Stimulated activated CD4-positive, alpha-beta T cell treated with anti-CD3 and anti-CD28 coated beads, Interleukin-1b, Interleukin-23, amount 100 ng/mL, for 4 hours (primary cell): ENCODE measurements around the gene L3MBTL4.

Experiments
- DNase-seq, 2 donors: peaks; one replicate each; pipeline ENCODE4 v3.0.0-alpha.2; 2020; ENCODE audit warnings: low read depth in 2 of 2

Gene L3MBTL4

GRCh38 chr18:6044319-6044718, 370.4 kb downstream of the L3MBTL4 start:
- no peak for DNase-seq

- DNase-seq: no peak
Observed at GRCh38 chr18:6039055-6039454, 375.7 kb downstream of the L3MBTL4 start.

- no peak for DNase-seq
Observed at GRCh38 chr18:6031442-6031841, 383.3 kb downstream of the L3MBTL4 start.

DNA sequence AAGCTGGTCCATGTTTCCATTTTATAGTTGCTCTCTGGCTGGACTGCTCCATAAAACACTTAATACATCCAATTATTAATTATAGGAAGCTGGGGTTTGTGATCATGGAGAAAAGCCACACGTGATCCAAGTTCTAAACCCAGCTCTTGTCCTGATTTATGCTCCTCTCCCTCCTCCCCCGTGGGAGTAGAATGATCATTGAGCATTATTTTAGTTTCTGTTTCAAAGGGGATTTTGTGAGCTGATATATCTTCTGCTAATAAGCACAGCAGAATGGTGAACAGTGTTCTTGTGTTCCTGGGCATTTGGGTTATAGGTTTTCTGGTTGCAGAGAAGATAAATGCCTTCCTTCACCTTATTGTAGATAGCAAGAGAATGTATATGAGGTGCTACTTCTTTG, 383.7 kb downstream of the L3MBTL4 start:
- no peak for DNase-seq

GRCh38 chr18:6024745-6025248, 389.9 kb downstream of the L3MBTL4 start:
- no peak for DNase-seq

GRCh38 chr18:6023551-6023950, 391.2 kb downstream of the L3MBTL4 start:
- no peak for DNase-seq

GRCh38 chr18:6022845-6023244, 391.9 kb downstream of the L3MBTL4 start:
- no peak for DNase-seq

GRCh38 chr18:6022074-6022444, 392.7 kb downstream of the L3MBTL4 start:
- DNase-seq: no peak

DNA sequence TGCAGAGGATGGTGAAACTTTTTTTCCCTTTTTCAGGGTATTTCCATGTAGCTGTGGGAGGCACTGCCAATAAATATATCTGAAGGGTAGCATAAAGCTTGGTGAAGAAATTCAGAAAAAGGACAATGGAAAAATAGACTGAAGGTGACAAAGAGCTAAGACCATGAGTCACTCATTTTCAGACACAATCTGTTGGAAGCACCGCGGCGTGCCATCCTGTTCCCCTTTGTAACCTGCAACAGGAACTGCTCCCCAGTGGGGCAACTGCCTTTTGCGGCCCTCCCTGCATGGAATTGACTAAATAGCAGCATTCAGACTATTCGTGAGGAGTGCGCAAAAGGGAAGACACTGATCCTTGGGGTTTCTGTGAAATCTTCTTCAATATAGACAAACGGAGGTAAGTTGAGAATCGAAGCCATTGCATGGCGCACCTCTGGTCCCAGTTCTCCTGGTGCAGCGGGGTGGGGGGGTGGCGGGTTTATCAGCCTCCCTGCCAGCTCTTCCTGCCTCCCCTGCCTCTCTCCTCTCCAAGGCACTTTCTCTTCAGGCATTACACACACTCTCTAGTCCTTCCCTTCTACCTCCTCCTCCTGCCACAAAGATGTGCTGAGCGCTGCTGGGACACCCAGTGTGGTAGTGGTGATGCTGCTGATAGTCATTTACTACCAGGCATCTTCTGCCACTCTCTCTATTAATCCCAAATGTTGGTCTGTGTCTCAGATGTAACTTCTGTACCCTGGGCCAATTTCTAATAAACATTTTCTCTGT, 393.2 kb downstream of the L3MBTL4 start:
- DNase-seq: no peak

- DNase-seq: no peak
Observed at GRCh38 chr18:6018671-6019070, 396.0 kb downstream of the L3MBTL4 start.

DNA sequence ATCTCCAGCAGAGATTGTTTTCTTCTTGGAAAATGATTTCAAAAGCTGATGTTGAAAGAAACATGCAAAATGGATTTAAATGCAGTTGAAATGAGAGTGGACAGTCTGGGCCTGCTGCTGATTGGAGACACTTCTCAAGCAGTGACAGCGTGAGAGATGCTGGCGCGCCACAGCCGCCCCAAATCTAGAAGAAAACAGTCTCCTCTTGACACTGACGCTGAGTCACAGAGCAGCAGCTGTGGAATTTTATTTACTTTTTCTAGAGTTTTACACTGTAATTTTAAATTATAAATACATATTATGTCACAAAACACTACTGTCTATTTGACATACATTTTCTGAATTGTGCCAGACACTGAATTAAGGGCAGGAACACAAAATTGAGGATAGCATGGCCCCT, 397.5 kb downstream of the L3MBTL4 start:
- DNase-seq: no peak

DNA sequence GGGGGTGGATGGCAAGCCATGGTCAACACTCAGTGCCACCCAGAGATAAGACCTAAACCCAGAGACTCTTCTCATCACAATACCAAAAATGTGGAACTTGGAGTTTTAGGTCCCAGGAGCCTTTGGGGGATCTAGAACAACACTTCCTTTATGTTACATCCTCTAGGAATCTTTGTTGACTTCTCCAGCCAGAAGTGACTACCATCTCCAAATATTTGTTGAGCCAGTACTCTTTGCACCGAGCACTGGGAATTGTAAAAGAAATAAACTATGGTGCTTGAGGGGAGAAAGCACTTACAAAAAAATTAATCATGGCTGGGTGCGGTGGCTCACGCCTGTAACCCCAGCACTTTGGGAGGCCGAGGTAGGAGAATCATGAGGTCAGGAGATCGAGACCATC, 399.3 kb downstream of the L3MBTL4 start:
- DNase-seq: no peak

DNA sequence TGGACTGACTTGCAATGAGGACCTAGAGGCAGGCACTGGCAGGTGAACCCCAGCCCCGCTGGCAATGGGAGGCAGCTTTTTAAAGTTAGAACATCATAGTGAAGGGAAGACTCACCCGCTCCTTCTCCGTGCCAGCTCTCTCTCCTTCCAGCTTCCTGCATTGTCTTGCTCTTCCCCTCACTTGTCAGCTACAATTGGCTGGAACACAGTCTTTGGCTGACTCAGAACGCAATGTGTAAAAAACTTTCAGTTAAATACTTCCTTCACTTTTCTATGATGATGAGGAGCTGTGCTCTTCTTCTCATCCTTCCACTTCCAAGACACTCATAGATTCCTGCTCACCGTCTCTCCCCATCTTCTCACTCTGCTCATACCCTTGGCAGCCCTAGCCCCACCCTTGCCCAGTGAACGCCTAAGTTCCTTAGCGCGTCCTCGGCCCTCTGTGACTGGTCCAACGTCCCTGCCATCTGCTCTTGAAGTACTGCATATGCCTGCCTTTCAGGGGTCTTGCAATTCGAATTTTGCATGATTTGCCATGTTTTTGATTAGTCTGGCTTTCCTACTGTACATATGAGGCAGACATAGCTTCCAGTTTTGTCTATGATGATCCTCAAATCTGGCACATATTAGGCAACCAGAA, 401.4 kb downstream of the L3MBTL4 start:
- DNase-seq: no peak

GRCh38 chr18:6010921-6011320, 403.8 kb downstream of the L3MBTL4 start:
- no peak for DNase-seq

- no peak for DNase-seq
Observed at GRCh38 chr18:6010284-6010683, 404.4 kb downstream of the L3MBTL4 start.

DNA sequence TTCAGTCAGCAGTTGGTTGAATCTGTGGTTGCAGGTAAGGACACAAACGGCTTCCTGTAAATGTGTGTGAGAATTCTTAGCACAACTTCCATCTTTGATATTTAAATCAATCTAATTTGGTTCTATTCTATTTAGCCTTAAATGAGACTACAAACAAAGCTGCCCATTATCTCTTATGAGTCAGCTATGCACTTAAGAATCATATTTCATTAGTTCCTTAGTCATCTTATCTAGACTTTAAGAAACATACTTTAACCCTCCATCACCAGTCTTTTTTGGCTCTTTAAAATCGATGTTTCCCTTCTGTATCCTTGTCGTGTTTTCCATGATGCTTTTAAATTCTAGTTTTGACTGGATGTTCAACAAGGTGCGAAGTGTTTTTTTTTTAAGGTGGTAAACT, 405.0 kb downstream of the L3MBTL4 start:
- DNase-seq: no peak

GRCh38 chr18:6004683-6005082, 410.0 kb downstream of the L3MBTL4 start:
- no peak for DNase-seq

GRCh38 chr18:6004119-6004518, 410.6 kb downstream of the L3MBTL4 start:
- DNase-seq: no peak

DNA sequence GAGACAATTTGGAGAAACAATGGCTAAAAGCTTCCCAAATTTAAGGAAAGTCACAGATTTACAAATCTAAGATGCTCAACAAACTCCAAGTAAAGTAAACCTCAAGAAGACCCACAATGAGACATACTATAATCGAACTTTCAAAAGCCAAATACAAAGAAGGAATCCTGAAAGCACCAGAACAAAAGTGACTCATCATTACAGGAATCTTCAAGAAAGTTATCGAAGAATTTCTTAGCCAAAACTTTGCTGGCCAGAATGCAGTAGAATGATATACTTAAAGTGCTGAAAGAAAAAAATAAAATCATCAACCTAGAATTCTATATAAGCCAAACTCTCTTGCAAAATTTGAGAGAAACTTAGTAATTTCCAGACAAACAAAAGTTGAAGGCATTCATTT, 412.8 kb downstream of the L3MBTL4 start:
- no peak for DNase-seq

DNA sequence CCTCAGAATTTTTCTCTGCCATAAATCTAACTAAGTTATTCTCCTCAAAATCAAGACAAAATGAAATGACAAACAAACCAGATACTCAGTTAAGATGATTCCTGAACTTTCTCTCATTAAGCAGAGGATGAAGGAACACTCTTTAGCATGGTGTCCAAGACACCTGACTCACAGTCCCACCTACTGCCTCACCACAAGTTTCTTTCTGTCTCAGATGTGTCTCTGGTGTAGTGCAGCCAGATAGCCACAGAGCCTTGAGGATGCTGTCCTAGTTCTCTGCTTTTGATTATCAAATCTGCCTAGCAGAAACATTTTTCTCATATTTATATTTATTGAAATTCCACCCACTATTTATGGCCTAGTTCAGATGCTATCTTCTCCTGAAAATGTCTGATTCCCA, 415.8 kb downstream of the L3MBTL4 start:
- no peak for DNase-seq

DNA sequence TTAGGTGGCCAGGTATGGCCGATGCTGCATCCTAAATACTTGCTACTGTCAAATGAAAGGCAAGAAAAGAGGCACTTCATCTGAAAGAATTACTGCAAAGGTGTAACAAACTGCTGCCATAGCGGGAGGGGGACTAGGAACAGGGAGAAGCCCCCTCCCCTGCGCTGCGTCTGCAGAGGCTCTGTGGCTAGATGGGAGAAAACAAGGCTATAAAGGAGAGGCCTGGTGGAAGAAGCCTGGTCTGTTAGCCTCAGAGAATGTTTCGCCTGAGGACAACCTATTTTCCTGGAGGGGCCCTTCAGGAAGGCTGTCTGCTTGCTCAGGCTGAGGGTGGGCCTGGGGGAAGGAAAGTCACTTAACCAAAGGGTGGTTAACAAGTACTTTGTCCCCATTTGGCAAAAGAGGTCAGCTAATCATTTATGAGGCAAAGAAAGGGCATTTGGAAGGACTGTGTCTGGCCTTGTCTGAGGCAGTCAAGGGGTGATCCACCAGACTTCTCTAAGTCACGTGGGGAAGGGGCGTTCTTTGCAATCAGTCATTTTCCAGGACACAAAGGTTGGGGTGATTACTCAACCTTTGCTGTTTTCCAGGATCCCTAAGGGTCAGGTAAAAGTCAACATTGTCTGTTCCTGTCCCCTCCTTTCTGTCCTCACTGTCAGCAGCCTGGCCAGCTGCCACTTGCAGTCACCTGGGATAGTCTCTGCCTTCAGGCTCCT, 416.4 kb downstream of the L3MBTL4 start:
- DNase-seq: no peak

- DNase-seq: no peak
Observed at GRCh38 chr18:5997361-5997760, 417.4 kb downstream of the L3MBTL4 start.

- no peak for DNase-seq
Observed at GRCh38 chr18:5995626-5996025, 419.1 kb downstream of the L3MBTL4 start.
